KMS-11 (cell line): ENCODE measurements around the gene C6orf141.

Experiments
- H2AFZ ChIP-seq: fragments of 200-600 bp; sonication (generic); 2 replicates; pipeline ENCODE4 v1.6.1; 2016; ENCODE audit warnings: antibody characterized with exemption, mixed run types, low read depth
- H3K27ac ChIP-seq: fragments of 200-600 bp; sonication (generic); 2 replicates; pipeline ENCODE4 v1.6.1; 2016; ENCODE audit warnings: mild to moderate bottlenecking, mixed run types
- H3K27me3 ChIP-seq: fragments of 200-600 bp; sonication (generic); 2 replicates; pipeline ENCODE4 v1.6.1; 2017; ENCODE audit warnings: mild to moderate bottlenecking, low read depth, mixed run types, moderate library complexity; ENCODE audit not compliant: insufficient read depth
- H3K36me3 ChIP-seq: fragments of 200-600 bp; sonication (generic); 2 replicates; pipeline ENCODE4 v1.6.1; 2017; ENCODE audit warnings: mild to moderate bottlenecking, mixed run types; ENCODE audit not compliant: insufficient read depth
- H3K4me1 ChIP-seq: fragments of 200-600 bp; sonication (generic); 2 replicates; pipeline ENCODE4 v1.6.1; 2016; ENCODE audit warnings: mild to moderate bottlenecking, low read depth, mixed run types; ENCODE audit not compliant: poor library complexity, severe bottlenecking
- H3K4me2 ChIP-seq: fragments of 200-600 bp; sonication (generic); 2 replicates; pipeline ENCODE4 v1.7.0; 2016; ENCODE audit warnings: mild to moderate bottlenecking, mixed run types
- H3K4me3 ChIP-seq: fragments of 200-600 bp; sonication (generic); IDR thresholded peaks from 2 replicates; pipeline ENCODE4 v1.6.1; 2017; ENCODE audit warnings: low read depth, low read length, mixed read lengths; ENCODE audit not compliant: insufficient read depth
- H3K79me2 ChIP-seq: fragments of 200-600 bp; sonication (generic); 2 replicates; pipeline ENCODE4 v1.6.1; 2016; ENCODE audit warnings: low read depth, mixed run types; ENCODE audit not compliant: insufficient read depth
- H3K9ac ChIP-seq: fragments of 200-600 bp; sonication (generic); 2 replicates; pipeline ENCODE4 v1.6.1; 2016; ENCODE audit warnings: mild to moderate bottlenecking, mixed run types
- H4K20me1 ChIP-seq: fragments of 200-600 bp; sonication (generic); 2 replicates; pipeline ENCODE4 v1.6.1; 2016; ENCODE audit warnings: mild to moderate bottlenecking, mixed run types; ENCODE audit not compliant: insufficient read depth
- TF ChIP-seq, protein P1 (sequence below): fragments of 200-600 bp; sonication (generic); conservative IDR thresholded peaks from 2 replicates; pipeline ENCODE4 v1.6.1; 2017; ENCODE audit warnings: low read depth, mild to moderate bottlenecking, antibody characterized with exemption, low read length, moderate library complexity, mixed read lengths

The C6orf141 gene

DNA sequence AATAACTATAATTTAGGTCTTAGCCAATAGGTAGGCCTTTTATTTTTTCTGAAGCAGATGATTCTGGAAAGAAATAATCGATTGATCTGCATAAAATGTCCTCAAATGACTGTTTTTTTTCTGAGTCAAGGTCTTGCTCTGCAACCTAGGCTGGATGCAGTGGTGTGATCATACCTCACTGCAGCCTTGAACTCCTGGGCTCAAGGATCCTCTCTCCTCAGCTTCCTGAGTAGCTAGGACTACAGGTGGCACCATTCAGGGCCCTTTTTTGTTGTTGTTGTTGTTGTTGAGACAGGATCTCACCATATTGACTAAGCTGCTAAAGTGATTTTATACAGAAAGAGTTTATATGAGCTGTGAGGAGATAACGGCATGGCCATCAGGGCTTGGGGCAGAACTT, 32.5 kb upstream of the C6orf141 start:
- Histone ChIP-seq H3K4me2 (no peak overlapping the region), H2AFZ (no peak overlapping the region), H3K4me1 (no peaks in the 10 kb centered on the region), H4K20me1 (no peaks in the 10 kb centered on the region), H3K27me3 (no peaks in the 10 kb centered on the region), H3K4me3 (no peak overlapping the region), H3K79me2 (no peaks in the 10 kb centered on the region), H3K27ac (no peak overlapping the region), H3K9ac (no peak overlapping the region), H3K36me3 (no peaks in the 10 kb centered on the region)
- TF ChIP-seq, protein P1, sequence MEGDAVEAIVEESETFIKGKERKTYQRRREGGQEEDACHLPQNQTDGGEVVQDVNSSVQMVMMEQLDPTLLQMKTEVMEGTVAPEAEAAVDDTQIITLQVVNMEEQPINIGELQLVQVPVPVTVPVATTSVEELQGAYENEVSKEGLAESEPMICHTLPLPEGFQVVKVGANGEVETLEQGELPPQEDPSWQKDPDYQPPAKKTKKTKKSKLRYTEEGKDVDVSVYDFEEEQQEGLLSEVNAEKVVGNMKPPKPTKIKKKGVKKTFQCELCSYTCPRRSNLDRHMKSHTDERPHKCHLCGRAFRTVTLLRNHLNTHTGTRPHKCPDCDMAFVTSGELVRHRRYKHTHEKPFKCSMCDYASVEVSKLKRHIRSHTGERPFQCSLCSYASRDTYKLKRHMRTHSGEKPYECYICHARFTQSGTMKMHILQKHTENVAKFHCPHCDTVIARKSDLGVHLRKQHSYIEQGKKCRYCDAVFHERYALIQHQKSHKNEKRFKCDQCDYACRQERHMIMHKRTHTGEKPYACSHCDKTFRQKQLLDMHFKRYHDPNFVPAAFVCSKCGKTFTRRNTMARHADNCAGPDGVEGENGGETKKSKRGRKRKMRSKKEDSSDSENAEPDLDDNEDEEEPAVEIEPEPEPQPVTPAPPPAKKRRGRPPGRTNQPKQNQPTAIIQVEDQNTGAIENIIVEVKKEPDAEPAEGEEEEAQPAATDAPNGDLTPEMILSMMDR = no peak

DNA sequence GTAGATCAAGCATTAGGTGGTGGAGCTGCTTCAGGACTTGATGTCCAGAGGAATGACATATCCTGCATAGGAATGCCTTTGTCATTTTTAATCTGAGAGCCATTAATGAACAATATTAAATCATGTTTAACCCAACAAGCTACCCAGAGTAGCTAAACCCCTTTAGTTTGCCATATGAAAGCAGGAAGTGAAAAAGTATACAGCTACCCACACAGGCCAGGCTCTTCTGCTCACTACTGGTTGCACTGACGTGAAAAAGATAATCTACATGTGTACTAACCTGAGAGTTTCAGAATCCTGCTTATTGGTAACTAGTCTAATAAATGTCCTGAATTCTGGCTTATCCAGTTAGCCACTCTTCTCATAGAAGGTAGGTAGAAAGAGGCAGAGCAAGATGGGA, 30.8 kb upstream of the C6orf141 start:
- Histone ChIP-seq H2AFZ (no peak overlapping the region), H3K4me2 (no peak overlapping the region), H3K79me2 (no peaks in the 10 kb centered on the region), H3K4me1 (no peaks in the 10 kb centered on the region), H3K36me3 (no peaks in the 10 kb centered on the region), H3K27ac (no peak overlapping the region), H3K9ac (no peak overlapping the region), H3K4me3 (no peak overlapping the region), H4K20me1 (no peaks in the 10 kb centered on the region), H3K27me3 (no peaks in the 10 kb centered on the region)
- TF ChIP-seq, protein P1 = no peak

DNA sequence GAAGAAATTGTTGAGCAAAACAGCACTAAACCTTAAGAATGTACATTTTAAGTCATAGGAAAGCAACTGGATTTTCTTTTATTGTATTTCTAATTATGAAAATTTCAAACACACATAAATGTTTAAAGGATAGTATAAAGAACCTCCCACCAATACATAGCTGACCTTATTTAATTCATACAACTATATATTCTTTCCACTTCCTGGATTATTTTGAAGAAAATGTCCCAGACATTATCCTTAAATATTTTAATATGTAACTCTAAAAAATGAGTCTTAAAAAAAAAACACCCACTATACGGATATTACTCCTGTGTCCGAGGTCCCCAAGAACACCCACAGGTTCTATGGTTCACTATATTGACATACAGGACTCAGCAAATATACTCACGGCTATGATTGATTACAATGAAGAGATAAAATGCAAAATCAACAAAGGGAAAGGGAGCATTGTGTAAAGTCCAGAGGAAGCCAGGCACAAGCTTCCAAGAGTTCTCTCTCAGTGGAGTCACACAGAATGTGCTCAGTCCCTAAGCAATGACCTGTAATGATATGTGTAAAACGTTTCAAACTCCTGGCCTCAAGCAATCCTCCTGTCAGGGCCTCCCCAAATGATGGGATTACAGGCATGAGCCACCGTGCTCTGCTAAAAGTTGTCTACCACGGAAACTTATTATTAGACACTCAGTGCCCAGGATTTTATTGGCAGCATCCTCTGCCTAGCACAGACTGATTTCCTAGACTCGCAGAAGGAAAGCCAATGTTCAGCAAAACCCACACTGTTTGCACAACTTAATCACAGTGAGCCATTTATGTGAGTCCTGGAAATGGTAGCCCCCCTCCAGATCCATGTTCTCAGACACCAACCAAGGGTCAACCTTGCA, 27.5 kb upstream of the C6orf141 start:
- Histone ChIP-seq H3K4me3 (no peak overlapping the region), H3K27ac (no peak overlapping the region), H2AFZ (no peak overlapping the region), H3K36me3 (no peaks in the 10 kb centered on the region), H3K4me2 (no peak overlapping the region), H3K79me2 (no peaks in the 10 kb centered on the region), H3K9ac (no peak overlapping the region), H3K4me1 (no peaks in the 10 kb centered on the region), H4K20me1 (no peaks in the 10 kb centered on the region), H3K27me3 (no peaks in the 10 kb centered on the region)
- TF ChIP-seq, protein P1 = no peak

DNA sequence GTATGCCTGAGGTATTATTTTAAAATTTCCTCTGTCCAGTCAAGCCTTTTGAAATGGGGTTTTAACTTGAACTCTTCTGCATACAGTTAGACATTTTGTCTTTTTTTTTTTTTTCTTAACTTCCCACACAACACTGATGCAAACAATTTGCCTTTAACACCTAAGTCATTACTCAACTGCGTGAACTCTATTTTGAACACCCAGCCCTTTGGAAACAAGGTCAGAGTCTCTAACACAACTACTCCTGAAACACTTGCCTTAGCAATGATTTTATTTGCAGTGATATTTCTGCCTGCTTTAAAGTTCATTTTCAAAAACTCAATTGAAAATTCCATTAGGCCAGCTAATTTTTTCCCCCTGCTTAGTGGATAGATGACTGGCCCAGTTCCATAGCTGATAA, 26.6 kb upstream of the C6orf141 start:
- Histone ChIP-seq H3K36me3 (no peaks in the 10 kb centered on the region), H3K4me3 (no peak overlapping the region), H3K79me2 (no peaks in the 10 kb centered on the region), H3K27me3 (no peaks in the 10 kb centered on the region), H3K9ac (no peak overlapping the region), H4K20me1 (no peaks in the 10 kb centered on the region), H3K4me1 (no peaks in the 10 kb centered on the region), H2AFZ (no peak overlapping the region), H3K27ac (no peak overlapping the region), H3K4me2 (no peak overlapping the region)
- TF ChIP-seq, protein P1 = no peak
